ENCODE measurements around the gene NDE1. TPM values are rescaled to one million over a fixed set of nuclear protein-coding genes. Genes with fewer than 3 reads are reported as not detected.

The NDE1 gene
- total and polyA plus RNA-seq, 2 donors (not counting 1 experiment from before 2014, with no cell fraction given) = 23.8 to 24.0 TPM

DNA sequence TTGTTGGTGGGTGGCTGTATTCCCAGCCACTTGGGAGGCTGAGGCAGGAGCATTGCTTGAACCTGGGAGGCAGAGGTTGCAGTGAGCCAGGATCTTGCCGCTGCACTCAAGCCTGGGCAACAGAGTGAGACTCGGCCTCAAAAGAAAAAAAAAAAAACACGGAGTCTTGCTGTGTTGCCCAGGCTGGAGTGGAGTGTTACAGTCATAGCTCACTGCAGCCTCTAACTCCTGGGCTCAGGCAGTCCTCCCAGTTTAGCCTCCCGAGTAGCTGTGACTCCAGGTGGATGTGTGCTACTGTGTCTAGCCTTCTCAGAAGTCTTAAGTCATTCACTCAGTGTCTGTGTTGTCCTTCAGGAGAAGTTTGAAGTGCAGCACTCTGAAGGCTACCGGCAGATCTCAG lies 27.4 kb downstream of the NDE1 start:
- no peaks in the 10 kb centered on the region for H4K20me1 ChIP-seq (ENCODE audit: control insufficient read depth, extremely low read depth, insufficient read depth, low read length)
- DNase-seq (ENCODE audit: low read depth in 2 of 2) = no peak
- H3K4me1 ChIP-seq (ENCODE audit: control insufficient read depth, extremely low read depth, insufficient read depth, low read length) = peaks cover 7% of the 10 kb centered on the region
- no peaks in the 10 kb centered on the region for H3K9me3 ChIP-seq (ENCODE audit: control insufficient read depth, insufficient read depth, low read depth, low read length)
- no peak overlapping the region for H3K27ac ChIP-seq (ENCODE audit: insufficient read depth, low read length)
- no peak overlapping the region for H3K9ac ChIP-seq (ENCODE audit: insufficient read depth, low read length)
- H3K4me2 ChIP-seq (ENCODE audit: extremely low read depth, insufficient read depth, low read length) = no peak overlapping the region
- no peak overlapping the region for H2AFZ ChIP-seq (ENCODE audit: low read length)
- peaks cover 10% of the 10 kb centered on the region for H3K36me3 ChIP-seq (ENCODE audit: control insufficient read depth, insufficient read depth, low read length)
- H3K79me2 ChIP-seq (ENCODE audit: control insufficient read depth, insufficient read depth, low read length) = peaks cover 9% of the 10 kb centered on the region
- no peaks in the 10 kb centered on the region for H3K27me3 ChIP-seq (ENCODE audit: control insufficient read depth, insufficient read depth, low read length)
- TF ChIP-seq CTCF (conservative IDR thresholded peaks at IDR 0.05 in 1 of 2, IDR thresholded peaks at IDR 0.05 in 1 of 2; ENCODE audit: low read depth in 1 of 2, low read length in 2 of 2) (no peak), EZH2 (IDR thresholded peaks at IDR 0.05; ENCODE audit: low read length, missing control alignments) (no peak)
- no peak overlapping the region for H3K4me3 ChIP-seq (replicated peaks in 1 of 4; ENCODE audit: control extremely low read depth in 1 of 4, insufficient read depth in 1 of 4, low read depth in 3 of 4, low read length in 4 of 4)

DNA sequence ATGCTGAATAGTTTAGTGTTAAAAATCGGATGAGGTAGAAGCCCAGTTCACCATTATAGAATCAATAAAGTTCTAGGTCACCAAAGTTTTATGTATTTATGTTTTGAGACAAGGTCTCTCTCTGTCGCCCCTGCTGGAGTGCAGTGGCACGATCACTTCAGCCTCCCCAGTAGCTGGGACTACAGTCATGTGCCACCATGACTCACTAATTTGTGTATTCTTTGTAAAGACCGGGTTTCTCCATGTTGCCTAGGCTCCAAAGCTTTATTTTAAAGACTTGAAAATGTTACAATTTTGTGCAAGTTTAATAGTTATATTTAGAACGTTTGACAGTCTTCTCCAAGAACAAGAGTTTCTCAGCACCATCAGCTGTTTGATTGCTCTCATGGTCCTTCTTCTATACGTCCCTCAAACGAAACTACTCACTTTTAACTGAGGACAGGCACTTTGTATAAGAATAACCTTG lies 32.1 kb downstream of the NDE1 start:
- no peaks in the 10 kb centered on the region for H3K27me3 ChIP-seq (ENCODE audit: control insufficient read depth, insufficient read depth, low read length)
- H3K79me2 ChIP-seq (ENCODE audit: control insufficient read depth, insufficient read depth, low read length) = no peaks in the 10 kb centered on the region
- peak; percentile 68 to 84 for DNase-seq (ENCODE audit: low read depth in 2 of 2)
- peak overlapping the region; percentile 24 for H3K27ac ChIP-seq (ENCODE audit: insufficient read depth, low read length)
- no peak overlapping the region for H3K4me3 ChIP-seq (replicated peaks in 1 of 4; ENCODE audit: control extremely low read depth in 1 of 4, insufficient read depth in 1 of 4, low read depth in 3 of 4, low read length in 4 of 4)
- H3K9me3 ChIP-seq (ENCODE audit: control insufficient read depth, insufficient read depth, low read depth, low read length) = no peaks in the 10 kb centered on the region
- no peak overlapping the region for H3K4me2 ChIP-seq (ENCODE audit: extremely low read depth, insufficient read depth, low read length)
- H3K36me3 ChIP-seq (ENCODE audit: control insufficient read depth, insufficient read depth, low read length) = peaks cover 13% of the 10 kb centered on the region
- H2AFZ ChIP-seq (ENCODE audit: low read length) = peak overlapping the region; percentile 7
- TF ChIP-seq EZH2 (IDR thresholded peaks at IDR 0.05; ENCODE audit: low read length, missing control alignments) (no peak), CTCF (conservative IDR thresholded peaks at IDR 0.05 in 1 of 2, IDR thresholded peaks at IDR 0.05 in 1 of 2; ENCODE audit: low read depth in 1 of 2, low read length in 2 of 2) (peak; percentile 60 to 69)
- H3K9ac ChIP-seq (ENCODE audit: insufficient read depth, low read length) = no peak overlapping the region
- no peaks in the 10 kb centered on the region for H4K20me1 ChIP-seq (ENCODE audit: control insufficient read depth, extremely low read depth, insufficient read depth, low read length)
- H3K4me1 ChIP-seq (ENCODE audit: control insufficient read depth, extremely low read depth, insufficient read depth, low read length) = no peaks in the 10 kb centered on the region

GRCh38 chr16:15686287-15686686 lies 36.2 kb downstream of the NDE1 start:
- TF ChIP-seq EZH2 (IDR thresholded peaks at IDR 0.05; ENCODE audit: low read length, missing control alignments) (no peak), CTCF (conservative IDR thresholded peaks at IDR 0.05 in 1 of 2, IDR thresholded peaks at IDR 0.05 in 1 of 2; ENCODE audit: low read depth in 1 of 2, low read length in 2 of 2) (no peak)
- Histone ChIP-seq H3K36me3 (ENCODE audit: control insufficient read depth, insufficient read depth, low read length) (peaks cover 9% of the 10 kb centered on the region), H3K9me3 (ENCODE audit: control insufficient read depth, insufficient read depth, low read depth, low read length) (no peaks in the 10 kb centered on the region), H3K4me2 (ENCODE audit: extremely low read depth, insufficient read depth, low read length) (no peak overlapping the region), H3K4me1 (ENCODE audit: control insufficient read depth, extremely low read depth, insufficient read depth, low read length) (no peaks in the 10 kb centered on the region), H3K27ac (ENCODE audit: insufficient read depth, low read length) (no peak overlapping the region), H3K27me3 (ENCODE audit: control insufficient read depth, insufficient read depth, low read length) (no peaks in the 10 kb centered on the region), H4K20me1 (ENCODE audit: control insufficient read depth, extremely low read depth, insufficient read depth, low read length) (no peaks in the 10 kb centered on the region), H2AFZ (ENCODE audit: low read length) (no peak overlapping the region), H3K9ac (ENCODE audit: insufficient read depth, low read length) (no peak overlapping the region), H3K4me3 (replicated peaks in 1 of 4; ENCODE audit: control extremely low read depth in 1 of 4, insufficient read depth in 1 of 4, low read depth in 3 of 4, low read length in 4 of 4) (no peak overlapping the region), H3K79me2 (ENCODE audit: control insufficient read depth, insufficient read depth, low read length) (no peaks in the 10 kb centered on the region)
- DNase-seq (ENCODE audit: low read depth in 2 of 2) = no peak

All from fibroblast of lung (primary cell).